GM12892 (cell line): ENCODE data around the gene PEX7.

Experiments
- POLR2A ChIP-seq: IDR thresholded peaks from 2 replicates; pipeline ENCODE4 v1.6.1; 2011; ENCODE audit warnings: low read depth, low read length, control low read depth
- TAF1 ChIP-seq: IDR thresholded peaks from 2 replicates; pipeline ENCODE4 v1.6.1; 2011; ENCODE audit warnings: low read depth, mild to moderate bottlenecking, control low read depth, low read length, borderline replicate concordance

DNA sequence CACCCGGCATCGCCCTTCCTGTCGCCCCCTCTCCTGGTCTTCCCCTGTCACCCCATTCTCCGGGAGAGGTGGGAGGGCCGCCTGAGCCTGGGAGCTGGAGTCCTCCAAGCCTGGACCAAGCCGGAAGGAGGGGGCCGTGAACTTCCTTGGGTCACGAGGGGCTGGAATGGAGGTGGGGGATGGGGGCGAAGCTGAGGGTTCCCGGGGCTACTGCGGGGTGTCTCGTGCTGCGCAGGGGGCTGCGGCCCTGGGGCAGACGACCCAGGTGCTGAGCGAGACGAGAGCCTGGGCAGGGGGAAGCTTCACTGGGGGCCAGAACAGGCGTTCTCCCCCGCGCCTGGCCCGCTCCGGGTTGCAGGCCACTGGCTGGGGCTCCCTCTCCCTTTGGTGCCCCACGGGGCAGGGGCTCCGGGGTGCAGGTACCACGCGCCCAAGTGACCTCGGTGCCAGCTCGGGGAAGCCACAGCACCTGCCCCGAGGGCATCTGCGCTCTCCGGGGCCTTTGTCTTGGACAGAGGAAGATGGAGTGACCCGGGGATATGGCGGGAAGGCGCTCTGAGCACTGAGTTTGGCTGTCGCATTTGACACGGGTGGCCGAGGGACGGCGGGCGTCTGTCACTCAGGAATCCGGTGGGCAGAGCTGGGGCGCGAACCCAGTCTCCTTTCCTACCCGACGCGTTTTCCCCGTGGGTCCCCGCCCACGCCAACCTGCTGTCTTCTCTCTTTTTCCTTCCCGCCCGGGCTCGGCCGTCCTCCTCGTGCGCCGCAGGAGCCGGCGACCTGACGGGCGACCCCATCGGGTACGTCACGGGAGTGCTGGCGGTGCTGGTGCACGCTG, 100.9 kb downstream of the PEX7 start:
- no peak for TF ChIP-seq POLR2A
- TF ChIP-seq TAF1 = no peak
